ENCODE results near the gene CD177. TPM values are rescaled to one million over a fixed set of nuclear protein-coding genes. Genes with fewer than 3 reads are reported as not detected.
"Not testable (repeated sequence)": the region's sequence is repeated elsewhere in the genome, so short reads cannot be mapped to it uniquely, and the experiment has no call there.

CD177 gene
- total RNA-seq, 3 donors from 2014 or later = 0.29 to 0.33 (median 0.32) TPM

GRCh38 chr19:43371909-43372308, 18.4 kb downstream of the CD177 start:
- H3K27me3 ChIP-seq = peaks cover 0 to 4% of the 10 kb centered on the region in 2 donors
- intact Hi-C loops (cut with DNase I; ENCODE audit: low total_unique reads) = no loop called here

GRCh38 chr19:43372462-43372861, 19.0 kb downstream of the CD177 start:
- TF ChIP-seq POLR2AphosphoS5 (IDR thresholded peaks at IDR 0.05) = no peak
- intact Hi-C loops (cut with DNase I; ENCODE audit: low total_unique reads) = no loop called here

More at GRCh38 chr19:43371909-43372308, 18.4 kb downstream of the CD177 start:
- H3K9me3 ChIP-seq = no peaks in the 10 kb centered on the region
- TF ChIP-seq POLR2A (IDR thresholded peaks at IDR 0.05) (no peak), POLR2AphosphoS5 (IDR thresholded peaks at IDR 0.05) (no peak), CTCF (IDR thresholded peaks at IDR 0.05) (no peak)
- no peaks in the 10 kb centered on the region for H3K4me1 ChIP-seq
- H3K36me3 ChIP-seq = no peaks in the 10 kb centered on the region
- no peak overlapping the region for H3K27ac ChIP-seq
- no peak for DNase-seq (ENCODE audit: low spot score in 2 of 2)
- no peak overlapping the region for H3K4me3 ChIP-seq

GRCh38 chr19:43377624-43378023, 24.1 kb downstream of the CD177 start:
- H3K4me3 ChIP-seq; DNase-seq (ENCODE audit: low spot score in 2 of 2); H3K27ac ChIP-seq; intact Hi-C loops (cut with DNase I; ENCODE audit: low total_unique reads); H3K36me3 ChIP-seq; H3K9me3 ChIP-seq; H3K4me1 ChIP-seq: not testable (repeated sequence)
- peaks cover 0 to 20% of the 10 kb centered on the region in 2 donors for H3K27me3 ChIP-seq

More at GRCh38 chr19:43372462-43372861, 19.0 kb downstream of the CD177 start:
- DNase-seq (ENCODE audit: low spot score in 2 of 2) = no peak
- Histone ChIP-seq H3K27me3 (peaks cover 0 to 4% of the 10 kb centered on the region in 2 donors), H3K4me3 (no peak overlapping the region), H3K9me3 (no peaks in the 10 kb centered on the region), H3K36me3 (no peaks in the 10 kb centered on the region), H3K27ac (no peak overlapping the region), H3K4me1 (no peaks in the 10 kb centered on the region)

GRCh38 chr19:43380008-43380407, 26.5 kb downstream of the CD177 start:
- TF ChIP-seq POLR2A (IDR thresholded peaks at IDR 0.05) (no peak), CTCF (IDR thresholded peaks at IDR 0.05) (no peak), POLR2AphosphoS5 (IDR thresholded peaks at IDR 0.05) (no peak)
- H3K4me3 ChIP-seq = no peak overlapping the region
- intact Hi-C loops (cut with DNase I; ENCODE audit: low total_unique reads) = no loop called here
- no peaks in the 10 kb centered on the region for H3K4me1 ChIP-seq
- peaks cover 0 to 20% of the 10 kb centered on the region in 2 donors for H3K27me3 ChIP-seq
- no peak for DNase-seq (ENCODE audit: low spot score in 2 of 2)
- no peaks in the 10 kb centered on the region for H3K36me3 ChIP-seq
- no peaks in the 10 kb centered on the region for H3K9me3 ChIP-seq
- H3K27ac ChIP-seq = no peak overlapping the region

- peaks cover 0 to 3% of the 10 kb centered on the region in 2 donors for H3K9me3 ChIP-seq
- no peaks in the 10 kb centered on the region for H3K4me1 ChIP-seq
- H3K27me3 ChIP-seq = peaks cover 0 to 20% of the 10 kb centered on the region in 2 donors
- no peak overlapping the region for H3K27ac ChIP-seq
- intact Hi-C loops (cut with DNase I; ENCODE audit: low total_unique reads) = no loop called here
- DNase-seq (ENCODE audit: low spot score in 2 of 2) = no peak
- no peak overlapping the region for H3K4me3 ChIP-seq
- H3K36me3 ChIP-seq = no peaks in the 10 kb centered on the region
- TF ChIP-seq CTCF (IDR thresholded peaks at IDR 0.05) (no peak), POLR2A (IDR thresholded peaks at IDR 0.05) (no peak), POLR2AphosphoS5 (IDR thresholded peaks at IDR 0.05) (no peak)
These were observed 27.4 kb downstream of the CD177 start for GRCh38 chr19:43380771-43381386.

GRCh38 chr19:43382586-43383216, 29.2 kb downstream of the CD177 start:
- H3K27ac ChIP-seq; H3K4me1 ChIP-seq; H3K36me3 ChIP-seq; H3K4me3 ChIP-seq; intact Hi-C loops (cut with DNase I; ENCODE audit: low total_unique reads); H3K9me3 ChIP-seq; DNase-seq (ENCODE audit: low spot score in 2 of 2): not testable (repeated sequence)
- peaks cover 0 to 20% of the 10 kb centered on the region in 2 donors for H3K27me3 ChIP-seq

GRCh38 chr19:43383254-43383653, 29.8 kb downstream of the CD177 start:
- H3K4me3 ChIP-seq; H3K36me3 ChIP-seq; intact Hi-C loops (cut with DNase I; ENCODE audit: low total_unique reads); H3K27ac ChIP-seq; DNase-seq (ENCODE audit: low spot score in 2 of 2); H3K4me1 ChIP-seq; H3K9me3 ChIP-seq: not testable (repeated sequence)
- H3K27me3 ChIP-seq = peaks cover 0 to 20% of the 10 kb centered on the region in 2 donors

GRCh38 chr19:43383759-43384158, 30.3 kb downstream of the CD177 start:
- DNase-seq (ENCODE audit: low spot score in 2 of 2); intact Hi-C loops (cut with DNase I; ENCODE audit: low total_unique reads); H3K9me3 ChIP-seq; H3K4me1 ChIP-seq; H3K27ac ChIP-seq; H3K36me3 ChIP-seq; H3K4me3 ChIP-seq: not testable (repeated sequence)
- peaks cover 0 to 20% of the 10 kb centered on the region in 2 donors for H3K27me3 ChIP-seq

- H3K9me3 ChIP-seq; H3K27ac ChIP-seq; H3K36me3 ChIP-seq; intact Hi-C loops (cut with DNase I; ENCODE audit: low total_unique reads); DNase-seq (ENCODE audit: low spot score in 2 of 2); H3K27me3 ChIP-seq; H3K4me3 ChIP-seq; H3K4me1 ChIP-seq: not testable (repeated sequence)
These were observed 37.5 kb downstream of the CD177 start for GRCh38 chr19:43390903-43391551.

- H3K9me3 ChIP-seq; H3K4me3 ChIP-seq; H3K4me1 ChIP-seq; H3K27me3 ChIP-seq; H3K27ac ChIP-seq; H3K36me3 ChIP-seq; DNase-seq (ENCODE audit: low spot score in 2 of 2); intact Hi-C loops (cut with DNase I; ENCODE audit: low total_unique reads): not testable (repeated sequence)
These were observed 38.1 kb downstream of the CD177 start for GRCh38 chr19:43391552-43391935.
